Activated CD4-positive, alpha-beta T cell treated with anti-CD3 and anti-CD28 coated beads, Interleukin-2, amount 50 U/mL, for 16 hours (primary cell): ENCODE data around the gene PTK6.

ENCODE experiments used
- DNase-seq: peaks from one replicate; pipeline ENCODE4 v3.0.0-alpha.2; 2020

The PTK6 gene

DNA sequence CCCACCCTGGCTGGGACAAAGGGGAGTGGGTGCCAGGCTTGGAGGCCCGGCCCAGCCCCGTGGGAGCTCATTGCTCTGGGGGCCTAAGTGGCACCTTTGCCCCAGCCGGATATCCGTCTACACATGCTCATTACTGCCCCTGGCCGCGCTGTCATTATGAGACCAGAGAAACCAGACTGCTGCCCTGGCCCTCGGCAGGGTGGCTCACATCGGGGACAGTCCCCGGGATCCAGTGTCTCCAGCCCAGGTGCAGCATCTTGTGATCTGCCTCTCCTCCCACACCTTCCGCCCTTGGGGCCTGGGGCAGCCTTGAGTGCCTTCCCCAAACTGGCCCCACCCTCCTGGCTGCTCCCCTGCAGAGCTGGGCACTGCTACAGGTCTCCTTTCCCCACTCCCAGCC, 5.5 kb upstream of the PTK6 start:
- DNase-seq, result no peak

GRCh38 chr20:63542031-63542559, 4.9 kb upstream of the PTK6 start:
- no peak for DNase-seq

DNA sequence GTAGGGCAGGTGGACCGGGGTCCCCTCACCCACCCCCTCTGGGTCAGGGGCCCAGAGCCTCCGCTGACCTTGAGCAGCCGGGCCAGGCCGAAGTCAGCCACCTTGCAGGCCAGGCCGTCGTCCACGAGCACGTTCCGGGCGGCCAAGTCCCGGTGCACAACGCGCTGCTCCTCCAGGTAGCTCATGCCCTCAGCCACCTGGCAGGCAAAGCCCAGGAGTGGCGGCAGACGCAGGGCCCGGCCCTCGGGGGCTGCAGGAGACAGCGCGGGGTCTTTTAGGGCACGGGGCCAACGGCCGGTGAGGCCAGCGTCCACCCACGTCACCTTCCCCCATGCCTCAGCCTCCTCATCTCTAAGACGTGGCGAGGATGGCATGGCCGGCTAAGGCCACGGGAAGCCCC, 4.2 kb upstream of the PTK6 start:
- DNase-seq, result no peak

DNA sequence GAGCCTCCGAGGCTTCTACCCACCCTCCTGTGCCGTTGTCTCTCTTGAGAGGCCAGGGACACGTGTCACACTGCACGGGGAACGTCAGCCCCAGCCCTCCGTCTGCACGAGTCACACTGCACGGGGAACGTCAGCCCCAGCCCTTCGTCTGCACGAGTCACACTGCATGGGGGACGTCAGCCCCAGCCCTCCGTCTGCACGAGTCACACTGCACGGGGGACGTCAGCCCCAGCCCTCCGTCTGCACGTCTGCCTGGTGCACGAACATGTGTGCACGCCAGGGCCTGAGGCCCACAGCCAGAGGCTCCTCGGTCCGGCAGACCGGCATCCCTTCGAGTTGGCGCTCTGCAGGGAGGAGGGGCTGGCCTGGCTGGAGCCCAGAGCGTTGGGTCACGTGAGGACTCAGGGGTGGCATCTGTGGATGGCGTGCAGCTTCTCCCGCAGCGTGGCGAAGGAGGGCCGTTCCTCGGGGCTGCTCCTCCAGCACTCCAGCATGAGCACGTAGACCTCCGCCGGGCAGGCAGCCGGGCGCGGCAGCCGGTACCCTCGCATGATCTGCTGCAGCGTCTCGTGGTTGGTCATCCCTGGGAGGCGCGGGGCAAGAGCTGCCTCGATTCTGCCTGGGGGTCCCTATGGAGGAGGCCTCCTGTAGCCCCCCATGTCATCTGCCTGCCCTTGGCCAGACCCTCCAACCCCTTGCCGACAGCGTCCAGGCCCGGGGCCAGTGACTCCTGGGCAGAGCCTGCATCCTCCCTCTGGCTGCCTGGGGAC, 3.4 kb upstream of the PTK6 start:
- no peak for DNase-seq

- DNase-seq, result no peak
Measured at GRCh38 chr20:63539441-63540370, 2.5 kb upstream of the PTK6 start.

DNA sequence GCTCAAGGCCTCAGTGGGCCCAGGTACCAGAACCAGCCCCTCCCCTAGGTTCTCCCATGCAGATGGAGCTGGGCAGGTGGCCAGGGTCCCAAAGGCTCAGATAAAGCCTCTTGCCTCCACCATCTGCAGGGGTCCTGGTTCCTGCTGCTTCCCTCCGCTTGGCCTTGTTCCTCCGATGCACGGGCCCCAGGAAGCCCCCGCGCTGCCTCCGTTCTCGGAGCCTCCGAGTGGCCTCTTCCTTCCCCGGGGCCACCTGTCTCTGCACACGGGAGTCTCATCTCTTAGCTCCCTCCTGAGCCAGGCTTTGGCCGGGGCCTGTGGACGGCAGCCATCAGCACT, 1.9 kb upstream of the PTK6 start:
- no peak for DNase-seq

DNA sequence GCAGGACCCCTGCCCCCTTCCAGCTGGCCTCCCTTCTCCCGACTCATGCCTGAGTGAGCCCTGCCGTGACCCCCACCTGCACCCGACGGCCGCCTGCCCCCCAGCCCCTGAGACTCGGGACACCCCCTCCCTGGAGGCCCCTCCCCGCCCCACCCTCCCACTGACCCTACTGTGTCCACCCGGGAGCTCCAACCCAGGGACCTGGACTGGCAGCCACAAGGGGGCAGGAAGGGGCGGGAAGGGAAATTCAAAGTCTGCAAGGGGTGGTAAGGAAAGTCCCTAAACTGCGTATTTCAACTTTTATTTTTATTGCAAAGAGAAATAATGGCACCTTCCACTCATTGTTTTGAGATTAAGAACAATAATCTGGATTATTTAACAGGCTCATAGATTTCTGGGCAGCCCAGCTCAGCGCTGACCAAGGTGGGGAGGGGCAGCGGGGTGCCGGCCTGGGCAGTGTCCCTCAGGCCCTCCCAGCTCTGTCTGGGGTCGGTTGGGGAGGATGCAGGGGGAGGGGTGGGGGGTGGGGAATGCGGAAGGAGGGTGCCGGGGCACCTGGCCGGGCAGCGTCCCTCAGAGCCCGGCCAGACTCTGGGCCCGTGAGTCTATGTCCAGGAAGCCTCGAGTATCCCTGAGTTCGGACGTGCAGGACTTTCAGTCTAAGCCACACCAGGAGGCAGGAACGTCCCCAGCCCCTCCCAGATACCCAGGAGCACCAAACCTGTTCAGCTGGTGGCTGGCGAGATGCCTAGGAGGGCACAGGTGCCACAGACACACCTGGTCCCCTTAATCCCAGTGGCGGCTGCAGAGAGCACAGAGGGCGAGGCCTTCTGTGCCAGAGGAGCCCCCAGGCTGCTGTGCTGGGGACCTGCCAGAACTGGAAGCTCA, 1.3 kb upstream of the PTK6 start:
- peak; percentile 16 for DNase-seq

GRCh38 chr20:63537525-63538203, 488 bp upstream of the PTK6 start:
- DNase-seq, result peak; percentile 98

- DNase-seq, result no peak
Measured at GRCh38 chr20:63536241-63536977, 767 bp downstream of the PTK6 start.

DNA sequence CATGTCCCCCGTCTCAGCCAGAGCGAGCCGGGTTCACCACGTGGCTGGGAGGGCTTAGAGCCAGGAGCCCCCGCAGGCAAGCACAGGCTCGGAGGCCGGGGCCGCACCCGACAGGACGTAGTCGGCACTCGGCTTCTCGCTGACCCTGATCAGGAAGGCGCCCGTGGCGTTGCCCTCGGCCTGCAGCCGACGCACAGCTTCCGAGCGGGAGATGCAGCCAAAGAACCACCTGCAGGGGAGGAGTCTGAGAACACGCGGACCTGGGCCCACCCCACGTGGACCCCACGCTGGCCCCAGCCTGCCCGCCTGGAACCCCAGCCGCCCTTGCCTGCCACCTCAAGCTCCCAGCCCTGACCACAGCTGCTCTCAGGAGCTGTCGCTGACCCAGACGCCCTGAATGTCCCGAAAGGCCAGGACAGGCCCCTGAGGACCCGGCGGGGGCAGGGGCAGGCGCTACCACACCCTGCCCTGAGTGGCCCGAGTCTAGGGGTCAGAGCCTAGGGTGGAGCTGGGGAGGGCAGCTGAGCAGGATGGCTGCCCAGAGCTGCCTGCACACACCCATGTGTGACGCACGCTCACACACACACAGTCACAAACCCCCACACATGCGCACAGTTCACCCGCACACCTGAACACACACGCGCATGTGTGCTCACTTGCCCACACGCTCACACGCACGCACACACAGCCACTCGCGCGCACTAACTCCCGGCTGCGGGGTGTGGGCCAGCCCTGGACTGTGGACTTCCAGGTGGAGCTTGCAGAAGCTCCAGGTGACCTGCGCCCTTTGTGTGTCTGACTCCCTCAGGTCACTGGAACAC, 2.1 kb downstream of the PTK6 start:
- no peak for DNase-seq

DNA sequence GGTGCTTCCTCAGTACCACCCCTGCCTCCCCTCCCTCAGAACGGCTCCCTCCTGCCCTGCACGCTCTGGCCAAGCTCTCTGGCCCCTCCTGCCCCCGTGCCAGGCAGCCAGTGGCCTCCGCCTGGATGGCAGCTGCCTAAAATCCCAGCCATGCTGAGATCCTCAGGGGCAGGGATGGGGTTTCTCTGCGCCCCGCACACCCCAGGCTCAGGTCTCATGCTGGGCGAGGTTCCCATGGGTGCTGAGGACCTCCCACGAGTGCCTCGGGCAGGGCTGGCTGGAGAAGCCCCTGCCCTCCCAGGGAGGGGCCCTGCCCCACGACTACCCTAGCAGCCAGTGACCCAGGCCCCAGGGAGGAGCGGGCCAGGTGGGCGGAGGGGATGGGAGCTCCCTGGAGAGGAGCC, 2.7 kb downstream of the PTK6 start:
- DNase-seq, result no peak

- no peak for DNase-seq
Measured at GRCh38 chr20:63533871-63534393, 3.2 kb downstream of the PTK6 start.

DNA sequence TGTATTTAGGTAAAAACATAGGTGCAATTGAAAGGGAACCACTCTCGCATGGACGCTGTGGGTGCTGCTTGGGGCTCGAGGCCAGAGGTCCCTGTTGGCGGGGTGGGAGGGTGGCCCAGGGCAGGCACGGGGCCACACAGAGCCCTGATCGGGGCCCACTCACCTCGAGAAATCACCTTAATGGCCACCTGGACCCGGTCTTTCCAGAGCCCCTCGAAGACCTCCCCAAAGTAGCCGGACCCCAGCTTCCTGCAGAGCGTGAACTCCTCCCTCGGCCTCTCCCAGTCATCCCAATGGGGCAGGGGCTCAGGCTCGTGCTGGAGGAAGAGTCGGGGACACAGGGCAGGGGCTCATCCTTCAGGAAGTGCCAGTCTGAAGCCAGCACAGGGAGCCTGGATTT, 3.8 kb downstream of the PTK6 start:
- no peak for DNase-seq

- no peak for DNase-seq
Measured at GRCh38 chr20:63532449-63532971, 4.7 kb downstream of the PTK6 start.

GRCh38 chr20:63531686-63532448, 5.3 kb downstream of the PTK6 start:
- DNase-seq, result no peak

GRCh38 chr20:63530788-63531160, 6.4 kb downstream of the PTK6 start:
- no peak for DNase-seq

DNA sequence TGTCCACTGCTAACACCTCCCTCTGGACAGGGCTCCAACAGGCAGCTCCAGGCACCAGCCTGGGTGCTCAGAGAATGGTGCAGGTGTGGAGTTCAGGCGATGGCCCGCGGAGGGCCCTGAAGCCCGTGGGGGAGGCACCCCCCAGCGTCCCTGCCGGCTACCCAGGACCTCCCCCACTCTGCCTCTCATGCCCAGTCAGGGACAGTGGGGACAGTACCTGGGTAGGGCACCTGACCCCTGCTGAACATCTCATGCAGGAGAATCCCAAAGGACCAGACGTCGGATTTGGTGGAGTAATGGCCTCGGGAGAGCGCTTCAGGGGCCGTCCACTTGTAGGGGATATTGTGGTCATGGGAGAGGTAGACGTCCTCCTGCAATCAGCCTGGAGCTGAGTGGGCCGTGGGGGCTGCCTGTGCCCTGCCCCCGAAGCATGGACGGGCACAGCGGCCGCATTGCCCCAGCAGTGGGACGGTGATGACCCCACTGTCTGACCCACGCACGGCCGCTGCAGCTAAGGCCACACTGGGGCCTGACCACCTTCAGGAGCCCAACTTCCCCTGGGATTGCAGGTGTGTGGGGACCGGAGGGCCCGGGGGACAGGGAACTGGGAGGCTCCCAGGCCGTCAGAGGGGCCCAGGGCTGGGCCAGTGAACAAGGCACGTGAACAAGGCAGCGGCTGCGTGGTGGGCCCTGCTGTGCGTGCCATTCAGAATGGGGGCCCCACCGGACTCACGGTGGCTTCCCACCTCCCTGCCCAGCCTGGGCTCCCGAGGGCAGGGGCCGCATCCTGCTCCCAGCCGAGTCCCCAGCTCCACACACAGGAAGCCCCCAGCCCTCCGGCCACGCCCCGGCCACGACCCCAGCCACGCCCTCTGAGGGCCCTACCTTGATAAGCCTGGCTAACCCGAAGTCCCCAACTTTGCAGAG, 7.1 kb downstream of the PTK6 start:
- DNase-seq, result no peak

- no peak for DNase-seq
Measured at GRCh38 chr20:63529180-63529860, 7.9 kb downstream of the PTK6 start.
